H1 (cell line): ENCODE data around the gene SGO1. TPM values are rescaled to one million over a fixed set of nuclear protein-coding genes. Genes with fewer than 3 reads are reported as not detected.

Experiments
- ASH2L ChIP-seq: fragments of 200-600, 300-600 bp; sonication (generic); IDR thresholded peaks from one replicate; pipeline ENCODE4 v1.7.1; 2017; ENCODE audit warnings: low read length
- ATF2 ChIP-seq: IDR thresholded peaks from 2 replicates; pipeline ENCODE4 v1.6.1; 2012; ENCODE audit warnings: low read length, inconsistent platforms
- JUND ChIP-seq: IDR thresholded peaks from 2 replicates; pipeline ENCODE4 v1.6.1; 2011; ENCODE audit warnings: mild to moderate bottlenecking, improper control_type of control experiment, low read length
- TAF7 ChIP-seq: optimal IDR thresholded peaks from 2 replicates; pipeline ENCODE3; 2011; ENCODE audit warnings: low read depth, mild to moderate bottlenecking, inconsistent platforms, low read length, moderate library complexity, borderline replicate concordance
- polyA plus RNA-seq, 7 experiments: library from polyadenylated mRNA; depleted of rRNA in 3 of 7; stranded (reverse) in 5 of 7; unstranded in 2 of 7; fragments of >200 nt in 5 of 7; fragments of 200-250 nt in 2 of 7; gene quantifications; 1 replicate in 5 of 7; 2 replicates in 1 of 7; 4 replicates in 1 of 7; pipeline versions ENCODE4 v1.2.1 to v1.2.3, GENCODE V29; 2011 to 2013; ENCODE audit warnings: missing spikeins in 2 of 7, mixed read lengths in 2 of 7
- total RNA-seq: library from RNA; stranded (reverse); fragmentation: NEBNext Ultra II Directional; extraction: Animal tissue kit (Norgen Biotek cat#: 25700); gene quantifications from 2 replicates; pipeline ENCODE4 v1.2.1, GENCODE V29; 2021

The SGO1 gene
- total and polyA plus RNA-seq, 2 of the 8 experiments (the other 6 are each of a cell fraction or from before 2014, with no cell fraction given): 6.9 to 36.4 TPM

GRCh38 chr3:20160230-20160629 is 25.8 kb downstream of the SGO1 start (continued):
- TF ChIP-seq ASH2L: no peak
- TF ChIP-seq ATF2: no peak
- TF ChIP-seq TAF7: no peak
- TF ChIP-seq JUND: no peak
- TF ChIP-seq, all 59 proteins: peak for 0
